Stimulated activated CD4-positive, alpha-beta T cell treated with anti-CD3 and anti-CD28 coated beads, Interleukin-4, amount 100 ng/mL, for 24 hours (primary cell): Measurements from ENCODE around the gene SLC27A4.
"Not testable (repeated sequence)": the region's sequence is repeated elsewhere in the genome, so short reads cannot be mapped to it uniquely, and the experiment has no call there.

ENCODE experiments used
- DNase-seq: peaks from one replicate; pipeline ENCODE4 v3.0.0-alpha.2; 2020

SLC27A4 gene

GRCh38 chr9:128325629-128326028, 14.7 kb upstream of the SLC27A4 start:
- no peak for DNase-seq

- DNase-seq = no peak
Measured at GRCh38 chr9:128333451-128333869, 6.9 kb upstream of the SLC27A4 start.

GRCh38 chr9:128335161-128335560, 5.2 kb upstream of the SLC27A4 start:
- DNase-seq = no peak

- DNase-seq = no peak
Measured at GRCh38 chr9:128335914-128336313, 4.4 kb upstream of the SLC27A4 start.

GRCh38 chr9:128337936-128338335, 2.4 kb upstream of the SLC27A4 start:
- DNase-seq = no peak

GRCh38 chr9:128338852-128339614, 1.3 kb upstream of the SLC27A4 start:
- DNase-seq = not testable (repeated sequence)

- DNase-seq = no peak
Measured at GRCh38 chr9:128340691-128341434, 536 bp downstream of the SLC27A4 start.

- peak; percentile 75 for DNase-seq
Measured at GRCh38 chr9:128341435-128341849, 1.1 kb downstream of the SLC27A4 start.

GRCh38 chr9:128342971-128343680, 2.8 kb downstream of the SLC27A4 start:
- DNase-seq = no peak

GRCh38 chr9:128343855-128344254, 3.5 kb downstream of the SLC27A4 start:
- DNase-seq = no peak

GRCh38 chr9:128344931-128345605, 4.7 kb downstream of the SLC27A4 start:
- DNase-seq = no peak

- DNase-seq = no peak
Measured at GRCh38 chr9:128349125-128349524, 8.8 kb downstream of the SLC27A4 start.

GRCh38 chr9:128349772-128350171, 9.4 kb downstream of the SLC27A4 start:
- no peak for DNase-seq

GRCh38 chr9:128355451-128355850, 15.1 kb downstream of the SLC27A4 start:
- DNase-seq = no peak

- no peak for DNase-seq
Measured at GRCh38 chr9:128358090-128358489, 17.8 kb downstream of the SLC27A4 start.

GRCh38 chr9:128358861-128359260, 18.5 kb downstream of the SLC27A4 start:
- no peak for DNase-seq

- no peak for DNase-seq
Measured at GRCh38 chr9:128360826-128361225, 20.5 kb downstream of the SLC27A4 start.

GRCh38 chr9:128361296-128361985, 21.1 kb downstream of the SLC27A4 start:
- DNase-seq = no peak

GRCh38 chr9:128361986-128362646, 21.8 kb downstream of the SLC27A4 start:
- peak; percentile 70 for DNase-seq

- DNase-seq = no peak
Measured at GRCh38 chr9:128362774-128363173, 22.4 kb downstream of the SLC27A4 start.

- no peak for DNase-seq
Measured at GRCh38 chr9:128365525-128365924, 25.2 kb downstream of the SLC27A4 start.
